ENCODE measurements around the gene NBR1.
"Not testable (repeated sequence)": the region's sequence is repeated elsewhere in the genome, so short reads cannot be mapped to it uniquely, and the experiment has no call there.

The NBR1 gene

GRCh38 chr17:43133439-43133838 lies 37.6 kb upstream of the NBR1 start:
- CTCF ChIA-PET = interaction anchor here (0.6 kb wide), 1 partner anchor 179 kb away, joined by 4 read pairs; no protein-coding TSS in a partner anchor
- not testable (repeated sequence) for H3K27ac ChIP-seq (ENCODE audit: extremely low read depth, low read depth, low read length); H3K9me3 ChIP-seq (ENCODE audit: control insufficient read depth, insufficient read depth, low read depth, low read length); H3K4me3 ChIP-seq (ENCODE audit: low read depth, low read length); H3K4me1 ChIP-seq (ENCODE audit: control insufficient read depth, insufficient read depth, low read length)
- POLR2A ChIA-PET = interaction anchor here (0.6 to 1.1 kb wide), 3 partner anchors 8 to 370 kb away, joined by 3 to 4 read pairs (median 3); partner anchors contain the start of gene BRCA1
- peak; percentile 54 for TF ChIP-seq PRDM1 (tag by site-specific recombination; IDR thresholded peaks at IDR 0.05)
- H3K36me3 ChIP-seq (ENCODE audit: control insufficient read depth in 2 of 2, insufficient read depth in 1 of 2, low read length in 2 of 2) = peaks cover 4 to 41% of the 10 kb centered on the region in 2 experiments; a peak in 2 of 3 replicates

DNA sequence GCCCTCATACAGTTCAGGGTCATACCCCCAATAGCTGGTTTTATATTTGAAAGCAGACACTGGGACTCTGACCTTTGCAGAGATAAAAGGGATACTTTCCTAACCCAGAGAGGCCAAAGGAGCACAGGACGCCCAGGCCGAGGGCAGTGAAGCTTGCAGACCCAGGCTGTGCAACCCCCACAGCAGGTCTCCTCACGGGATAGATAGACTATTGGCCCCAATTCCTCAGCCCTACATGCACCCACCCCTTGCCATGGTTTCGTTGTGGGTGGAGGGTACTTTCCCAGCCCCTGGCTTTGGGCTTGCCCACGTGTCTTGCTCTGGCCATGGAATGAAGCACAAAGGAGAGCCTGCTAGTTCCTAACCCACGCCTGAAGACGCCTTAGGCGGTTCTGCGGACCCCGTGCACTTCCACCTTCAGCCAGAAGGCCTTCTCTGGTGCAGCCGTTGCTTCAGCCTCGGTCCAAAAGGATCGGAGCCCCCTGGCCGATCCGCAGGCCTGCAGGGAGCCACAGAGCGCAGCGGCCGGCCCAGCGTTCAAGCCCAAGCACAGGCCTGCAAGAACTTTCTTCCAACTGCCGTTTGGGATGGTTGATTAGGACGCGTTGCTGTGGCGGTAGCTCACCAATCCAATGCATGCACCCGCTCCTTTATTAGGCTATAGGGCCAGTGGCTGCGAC lies 36.1 kb upstream of the NBR1 start:
- peaks cover 4 to 34% of the 10 kb centered on the region in 2 experiments; a peak in 2 of 3 replicates for H3K36me3 ChIP-seq (ENCODE audit: control insufficient read depth in 2 of 2, insufficient read depth in 1 of 2, low read length in 2 of 2)
- no peak for TF ChIP-seq ZNF248 (tag by site-specific recombination; IDR thresholded peaks at IDR 0.05)
- no peak for TF ChIP-seq ZNF791 (tag by site-specific recombination; IDR thresholded peaks at IDR 0.05)
- TF ChIP-seq, protein P1, sequence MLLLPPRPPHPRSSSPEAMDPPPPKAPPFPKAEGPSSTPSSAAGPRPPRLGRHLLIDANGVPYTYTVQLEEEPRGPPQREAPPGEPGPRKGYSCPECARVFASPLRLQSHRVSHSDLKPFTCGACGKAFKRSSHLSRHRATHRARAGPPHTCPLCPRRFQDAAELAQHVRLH (tag by site-specific recombination; IDR thresholded peaks at IDR 0.05) = no peak
- TF ChIP-seq ZNF843 (tag by site-specific recombination; IDR thresholded peaks at IDR 0.05) = no peak
- TF ChIP-seq ZNF214 (tag by site-specific recombination; IDR thresholded peaks at IDR 0.05; ENCODE audit: borderline replicate concordance) = no peak
- no peak for TF ChIP-seq ZNF677 (tag by site-specific recombination; IDR thresholded peaks at IDR 0.05)
- no peak for TF ChIP-seq ZNF544 (tag by site-specific recombination; IDR thresholded peaks at IDR 0.05)
- H3K9me3 ChIP-seq (ENCODE audit: control insufficient read depth, insufficient read depth, low read depth, low read length) = no peaks in the 10 kb centered on the region
- ChIA-PET POLR2A (no interaction called here), CTCF (no interaction called here)
- no peak overlapping the region for H3K27ac ChIP-seq (ENCODE audit: extremely low read depth, low read depth, low read length)
- no peaks in the 10 kb centered on the region for H3K4me1 ChIP-seq (ENCODE audit: control insufficient read depth, insufficient read depth, low read length)
- no peak overlapping the region for H3K4me3 ChIP-seq (ENCODE audit: low read depth, low read length)

GRCh38 chr17:43135454-43135819 lies 35.6 kb upstream of the NBR1 start:
- CTCF ChIA-PET = no interaction called here
- no peaks in the 10 kb centered on the region for H3K9me3 ChIP-seq (ENCODE audit: control insufficient read depth, insufficient read depth, low read depth, low read length)
- no peak overlapping the region for H3K4me3 ChIP-seq (ENCODE audit: low read depth, low read length)
- H3K4me1 ChIP-seq (ENCODE audit: control insufficient read depth, insufficient read depth, low read length) = no peaks in the 10 kb centered on the region
- peaks cover under 1 to 34% of the 10 kb centered on the region in 2 experiments; a peak in 2 of 3 replicates for H3K36me3 ChIP-seq (ENCODE audit: control insufficient read depth in 2 of 2, insufficient read depth in 1 of 2, low read length in 2 of 2)
- POLR2A ChIA-PET = no interaction called here
- H3K27ac ChIP-seq (ENCODE audit: extremely low read depth, low read depth, low read length) = no peak overlapping the region
- TF ChIP-seq ZEB2 (tag by site-specific recombination; IDR thresholded peaks at IDR 0.05) (no peak), ZNF274 (IDR thresholded peaks at IDR 0.05; ENCODE audit: low read length) (no peak), ZNF274 (tag by site-specific recombination; IDR thresholded peaks at IDR 0.05; ENCODE audit: borderline replicate concordance) (no peak), ZBTB1 (tag by site-specific recombination; IDR thresholded peaks at IDR 0.05) (no peak), ZNF24 (tag by site-specific recombination; IDR thresholded peaks at IDR 0.05) (no peak), SP3 (tag by site-specific recombination; IDR thresholded peaks at IDR 0.05) (no peak), SCRT1 (tag by site-specific recombination; IDR thresholded peaks at IDR 0.05; ENCODE audit: borderline replicate concordance) (no peak), HOXD13 (CRISPR knock-in tag; IDR thresholded peaks at IDR 0.05; ENCODE audit: borderline replicate concordance) (no peak), ZNF843 (tag by site-specific recombination; IDR thresholded peaks at IDR 0.05) (no peak), MEIS1 (CRISPR knock-in tag; IDR thresholded peaks at IDR 0.05; ENCODE audit: borderline replicate concordance) (no peak), ZNF221 (tag by site-specific recombination; IDR thresholded peaks at IDR 0.05; ENCODE audit: borderline replicate concordance) (no peak), PBX3 (CRISPR knock-in tag; IDR thresholded peaks at IDR 0.05) (no peak), ZNF548 (tag by site-specific recombination; IDR thresholded peaks at IDR 0.05) (no peak), ZNF558 (tag by site-specific recombination; IDR thresholded peaks at IDR 0.05) (no peak), ZNF830 (tag by site-specific recombination; IDR thresholded peaks at IDR 0.05; ENCODE audit: low read depth) (no peak)
- TF ChIP-seq, protein P2, sequence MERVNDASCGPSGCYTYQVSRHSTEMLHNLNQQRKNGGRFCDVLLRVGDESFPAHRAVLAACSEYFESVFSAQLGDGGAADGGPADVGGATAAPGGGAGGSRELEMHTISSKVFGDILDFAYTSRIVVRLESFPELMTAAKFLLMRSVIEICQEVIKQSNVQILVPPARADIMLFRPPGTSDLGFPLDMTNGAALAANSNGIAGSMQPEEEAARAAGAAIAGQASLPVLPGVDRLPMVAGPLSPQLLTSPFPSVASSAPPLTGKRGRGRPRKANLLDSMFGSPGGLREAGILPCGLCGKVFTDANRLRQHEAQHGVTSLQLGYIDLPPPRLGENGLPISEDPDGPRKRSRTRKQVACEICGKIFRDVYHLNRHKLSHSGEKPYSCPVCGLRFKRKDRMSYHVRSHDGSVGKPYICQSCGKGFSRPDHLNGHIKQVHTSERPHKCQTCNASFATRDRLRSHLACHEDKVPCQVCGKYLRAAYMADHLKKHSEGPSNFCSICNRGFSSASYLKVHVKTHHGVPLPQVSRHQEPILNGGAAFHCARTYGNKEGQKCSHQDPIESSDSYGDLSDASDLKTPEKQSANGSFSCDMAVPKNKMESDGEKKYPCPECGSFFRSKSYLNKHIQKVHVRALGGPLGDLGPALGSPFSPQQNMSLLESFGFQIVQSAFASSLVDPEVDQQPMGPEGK (tag by site-specific recombination; IDR thresholded peaks at IDR 0.05) = no peak
- TF ChIP-seq, protein P3, sequence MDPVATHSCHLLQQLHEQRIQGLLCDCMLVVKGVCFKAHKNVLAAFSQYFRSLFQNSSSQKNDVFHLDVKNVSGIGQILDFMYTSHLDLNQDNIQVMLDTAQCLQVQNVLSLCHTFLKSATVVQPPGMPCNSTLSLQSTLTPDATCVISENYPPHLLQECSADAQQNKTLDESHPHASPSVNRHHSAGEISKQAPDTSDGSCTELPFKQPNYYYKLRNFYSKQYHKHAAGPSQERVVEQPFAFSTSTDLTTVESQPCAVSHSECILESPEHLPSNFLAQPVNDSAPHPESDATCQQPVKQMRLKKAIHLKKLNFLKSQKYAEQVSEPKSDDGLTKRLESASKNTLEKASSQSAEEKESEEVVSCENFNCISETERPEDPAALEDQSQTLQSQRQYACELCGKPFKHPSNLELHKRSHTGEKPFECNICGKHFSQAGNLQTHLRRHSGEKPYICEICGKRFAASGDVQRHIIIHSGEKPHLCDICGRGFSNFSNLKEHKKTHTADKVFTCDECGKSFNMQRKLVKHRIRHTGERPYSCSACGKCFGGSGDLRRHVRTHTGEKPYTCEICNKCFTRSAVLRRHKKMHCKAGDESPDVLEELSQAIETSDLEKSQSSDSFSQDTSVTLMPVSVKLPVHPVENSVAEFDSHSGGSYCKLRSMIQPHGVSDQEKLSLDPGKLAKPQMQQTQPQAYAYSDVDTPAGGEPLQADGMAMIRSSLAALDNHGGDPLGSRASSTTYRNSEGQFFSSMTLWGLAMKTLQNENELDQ (tag by site-specific recombination; IDR thresholded peaks at IDR 0.05; ENCODE audit: low read depth) = no peak
- TF ChIP-seq, protein P4, sequence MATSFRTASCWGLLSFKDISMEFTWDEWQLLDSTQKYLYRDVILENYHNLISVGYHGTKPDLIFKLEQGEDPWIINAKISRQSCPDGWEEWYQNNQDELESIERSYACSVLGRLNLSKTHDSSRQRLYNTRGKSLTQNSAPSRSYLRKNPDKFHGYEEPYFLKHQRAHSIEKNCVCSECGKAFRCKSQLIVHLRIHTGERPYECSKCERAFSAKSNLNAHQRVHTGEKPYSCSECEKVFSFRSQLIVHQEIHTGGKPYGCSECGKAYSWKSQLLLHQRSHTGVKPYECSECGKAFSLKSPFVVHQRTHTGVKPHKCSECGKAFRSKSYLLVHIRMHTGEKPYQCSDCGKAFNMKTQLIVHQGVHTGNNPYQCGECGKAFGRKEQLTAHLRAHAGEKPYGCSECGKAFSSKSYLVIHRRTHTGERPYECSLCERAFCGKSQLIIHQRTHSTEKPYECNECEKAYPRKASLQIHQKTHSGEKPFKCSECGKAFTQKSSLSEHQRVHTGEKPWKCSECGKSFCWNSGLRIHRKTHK (tag by site-specific recombination; IDR thresholded peaks at IDR 0.05) = no peak

All from HEK293 (cell line).